Stimulated activated CD4-positive, alpha-beta T cell treated with anti-CD3 and anti-CD28 coated beads, Interleukin-4, amount 100 ng/mL, for 48 hours (primary cell): ENCODE results near the gene ALPP.
"Not testable (repeated sequence)": the region's sequence is repeated elsewhere in the genome, so short reads cannot be mapped to it uniquely, and the experiment has no call there.

Source experiments
- DNase-seq, 2 donors: peaks; one replicate each; pipeline ENCODE4 v3.0.0-alpha.2; 2020; ENCODE audit warnings: low read depth in 2 of 2

The ALPP gene

DNA sequence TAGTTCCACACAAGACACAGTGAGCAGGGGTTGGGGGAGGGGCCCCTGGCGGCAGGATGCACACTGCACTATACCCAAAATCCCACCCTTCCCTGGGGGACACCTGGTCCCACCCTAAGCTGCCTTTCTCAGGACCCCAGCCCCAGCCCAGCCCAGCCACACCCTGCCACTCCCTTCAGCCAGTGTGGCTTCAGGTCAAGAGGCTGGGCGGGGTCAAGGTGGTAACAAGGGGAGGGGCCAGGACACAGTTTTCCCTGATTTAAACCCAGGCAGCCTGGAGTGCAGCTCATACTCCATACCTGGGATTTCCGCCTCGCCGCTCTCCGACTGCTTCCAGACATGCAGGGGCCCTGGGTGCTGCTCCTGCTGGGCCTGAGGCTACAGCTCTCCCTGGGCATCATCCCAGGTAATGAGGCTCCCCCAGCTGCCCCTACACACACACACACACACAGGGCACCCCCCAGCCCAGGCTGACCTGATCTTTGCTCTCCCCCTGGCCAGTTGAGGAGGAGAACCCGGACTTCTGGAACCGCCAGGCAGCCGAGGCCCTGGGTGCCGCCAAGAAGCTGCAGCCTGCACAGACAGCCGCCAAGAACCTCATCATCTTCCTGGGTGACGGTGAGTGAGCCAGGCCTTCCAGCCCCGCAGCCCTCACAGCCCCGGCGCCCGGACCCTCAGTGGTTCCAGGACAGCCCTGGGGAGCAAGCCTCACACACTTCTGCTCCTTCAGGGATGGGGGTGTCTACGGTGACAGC is 28.2 kb downstream of the ALPP start, which contains the start of gene ALPG:
Gene ALPG, plus strand, starts transcription at position 289 of the 755 bp plus-strand sequence. Its CDS starts 51 bp downstream, at position 340.
- DNase-seq = no peak

DNA sequence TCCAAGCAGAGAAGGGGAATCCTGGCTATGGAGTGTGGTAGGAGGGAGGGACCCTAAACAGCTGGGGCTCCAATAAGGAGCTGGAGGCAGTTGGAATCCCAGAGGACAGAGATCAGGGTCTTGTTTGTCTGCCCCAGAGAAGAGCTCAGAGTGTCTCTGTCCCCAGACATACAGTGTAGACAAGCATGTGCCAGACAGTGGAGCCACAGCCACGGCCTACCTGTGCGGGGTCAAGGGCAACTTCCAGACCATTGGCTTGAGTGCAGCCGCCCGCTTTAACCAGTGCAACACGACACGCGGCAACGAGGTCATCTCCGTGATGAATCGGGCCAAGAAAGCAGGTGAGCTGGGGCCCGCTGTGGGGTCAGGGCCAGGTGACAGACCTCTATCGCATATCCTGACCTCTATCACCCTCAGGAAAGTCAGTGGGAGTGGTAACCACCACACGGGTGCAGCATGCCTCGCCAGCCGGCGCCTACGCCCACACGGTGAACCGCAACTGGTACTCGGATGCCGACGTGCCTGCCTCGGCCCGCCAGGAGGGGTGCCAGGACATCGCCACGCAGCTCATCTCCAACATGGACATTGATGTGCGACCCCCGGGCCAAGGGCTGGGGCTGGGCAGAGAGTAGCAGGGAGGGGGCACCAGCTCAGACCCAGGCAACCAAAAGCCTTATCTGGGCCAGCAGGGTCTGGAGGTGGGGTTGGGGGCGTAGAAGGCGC is 29.0 kb downstream of the ALPP start:
- DNase-seq = not testable (repeated sequence)

DNA sequence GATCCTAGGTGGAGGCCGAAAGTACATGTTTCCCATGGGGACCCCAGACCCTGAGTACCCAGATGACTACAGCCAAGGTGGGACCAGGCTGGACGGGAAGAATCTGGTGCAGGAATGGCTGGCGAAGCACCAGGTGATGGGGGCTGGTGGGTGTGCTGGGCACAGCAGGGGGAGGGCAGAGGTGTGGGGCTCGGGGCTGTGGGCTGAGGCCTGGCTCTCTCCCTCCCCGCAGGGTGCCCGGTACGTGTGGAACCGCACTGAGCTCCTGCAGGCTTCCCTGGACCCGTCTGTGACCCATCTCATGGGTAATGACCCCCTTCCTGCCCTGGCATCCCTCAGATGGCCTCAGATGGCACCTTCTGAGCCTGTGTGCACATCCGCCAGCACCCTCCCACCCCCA is 29.7 kb downstream of the ALPP start:
- DNase-seq = not testable (repeated sequence)

DNA sequence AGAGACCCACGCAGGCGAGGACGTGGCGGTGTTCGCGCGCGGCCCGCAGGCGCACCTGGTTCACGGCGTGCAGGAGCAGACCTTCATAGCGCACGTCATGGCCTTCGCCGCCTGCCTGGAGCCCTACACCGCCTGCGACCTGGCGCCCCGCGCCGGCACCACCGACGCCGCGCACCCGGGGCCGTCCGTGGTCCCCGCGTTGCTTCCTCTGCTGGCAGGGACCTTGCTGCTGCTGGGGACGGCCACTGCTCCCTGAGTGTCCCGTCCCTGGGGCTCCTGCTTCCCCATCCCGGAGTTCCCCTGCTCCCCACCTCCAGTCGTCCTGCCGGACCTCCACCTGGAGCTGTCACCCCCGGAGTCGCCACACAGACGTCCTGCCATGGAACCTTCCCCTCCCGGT is 31.1 kb downstream of the ALPP start:
- DNase-seq = not testable (repeated sequence)

DNA sequence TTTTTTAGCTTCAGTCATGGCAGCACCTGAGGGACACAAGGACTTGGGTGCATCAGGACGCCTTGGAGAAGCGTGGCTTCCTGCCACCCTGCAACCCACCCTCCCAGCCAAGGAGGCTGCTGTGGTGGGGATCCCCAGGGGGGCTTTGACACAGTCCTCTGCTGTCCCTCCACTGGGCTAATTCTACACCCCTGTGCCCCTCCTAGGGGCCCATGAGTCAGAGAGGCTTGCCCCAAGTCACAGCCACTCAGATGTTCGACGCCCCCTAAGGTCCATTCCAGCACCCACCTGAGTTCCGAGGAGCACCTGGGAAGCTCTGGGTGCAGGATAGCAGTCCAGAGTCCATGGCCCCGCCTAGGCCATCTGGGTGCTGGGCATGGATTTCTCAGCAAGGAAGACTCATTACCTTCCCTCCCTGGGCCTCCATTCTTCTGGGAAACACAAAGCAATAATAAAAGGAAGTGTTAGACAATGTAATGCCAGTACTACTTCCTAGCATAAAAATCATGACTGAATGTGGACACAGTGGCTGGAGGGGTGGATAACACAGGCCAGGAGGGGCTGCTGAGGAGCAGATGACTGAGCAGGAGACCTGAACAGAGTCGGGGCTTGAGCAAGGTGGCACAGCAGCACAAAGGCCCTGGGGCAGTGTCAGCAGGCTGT is 31.8 kb downstream of the ALPP start:
- no peak for DNase-seq

DNA sequence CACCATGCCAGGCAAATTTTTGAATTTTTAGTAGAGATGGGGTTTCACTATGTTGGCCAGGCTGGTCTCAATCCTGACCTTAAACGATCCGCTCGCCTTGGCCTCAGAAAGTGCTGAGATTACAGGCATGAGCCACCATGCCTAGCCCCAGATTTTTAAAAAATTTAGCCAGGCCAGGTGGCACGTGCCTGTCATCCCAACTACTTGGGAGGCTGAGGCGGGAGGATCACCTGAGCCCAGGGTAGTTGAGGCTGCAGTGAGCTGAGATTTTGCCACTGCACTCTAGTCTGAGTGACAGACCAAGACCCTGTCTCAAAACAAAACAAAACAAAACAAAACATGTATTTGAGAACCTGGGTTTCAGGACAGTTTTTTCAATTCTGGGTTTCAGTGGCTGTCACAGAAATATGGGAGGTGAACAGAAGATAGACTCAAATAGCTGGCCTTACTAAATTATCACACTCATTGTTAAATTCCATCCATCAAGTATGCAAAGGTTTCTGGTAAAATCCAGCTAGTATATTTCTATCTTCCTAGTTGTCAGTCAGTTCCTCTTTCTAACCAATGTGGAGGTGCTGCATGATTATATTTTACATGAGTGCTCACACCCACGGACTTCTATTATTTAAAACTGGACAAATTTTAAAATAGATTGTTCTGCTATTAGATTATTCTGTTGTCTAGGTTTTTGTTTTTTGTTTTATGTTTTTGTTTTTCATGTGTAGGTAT is 33.5 kb downstream of the ALPP start:
- no peak for DNase-seq

DNA sequence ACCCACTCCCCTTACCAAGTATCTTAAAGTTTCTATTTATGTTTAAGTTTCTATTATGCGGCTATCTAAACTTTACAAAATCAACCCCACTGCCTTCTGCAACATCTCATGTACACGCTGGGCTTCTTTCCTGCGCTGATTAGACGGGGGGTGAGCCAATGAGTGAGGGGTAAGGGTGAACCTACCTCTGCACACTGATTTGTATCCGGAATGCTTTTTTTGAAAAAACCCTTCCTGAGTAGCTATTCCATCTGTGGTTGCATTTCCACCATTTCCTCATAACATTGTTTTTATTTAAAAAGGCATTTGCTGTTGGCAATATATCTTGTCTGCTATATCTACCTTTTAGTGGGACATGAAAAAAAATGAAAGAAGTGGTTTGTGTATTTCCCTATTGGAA is 34.4 kb downstream of the ALPP start:
- DNase-seq = no peak

DNA sequence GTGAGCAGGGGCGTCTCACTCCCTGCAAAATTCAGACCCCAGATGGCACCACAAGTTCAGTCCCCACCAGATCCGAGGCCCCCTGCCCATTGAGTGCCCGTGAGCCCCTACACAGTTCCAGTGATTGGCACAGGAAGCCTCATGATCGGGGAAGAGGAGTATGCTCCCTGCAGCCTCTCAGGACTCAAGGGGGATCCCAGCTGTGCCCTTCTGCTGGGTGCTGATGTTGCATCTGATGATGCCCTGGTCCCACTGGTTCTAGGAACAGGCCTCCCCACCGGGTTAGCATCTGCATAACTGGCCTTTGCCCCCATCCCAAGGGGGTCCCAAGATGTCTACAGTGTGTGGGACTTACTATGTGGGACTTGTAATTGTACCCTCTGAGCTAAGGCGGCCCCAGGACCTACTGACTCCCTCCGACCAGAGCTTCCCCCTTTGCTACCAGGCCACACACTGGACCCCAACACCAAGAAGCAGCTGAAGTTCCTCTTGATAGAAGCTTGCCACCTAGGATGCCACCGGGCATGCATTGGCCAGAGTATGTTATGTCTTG is 36.7 kb downstream of the ALPP start:
- no peak for DNase-seq

DNA sequence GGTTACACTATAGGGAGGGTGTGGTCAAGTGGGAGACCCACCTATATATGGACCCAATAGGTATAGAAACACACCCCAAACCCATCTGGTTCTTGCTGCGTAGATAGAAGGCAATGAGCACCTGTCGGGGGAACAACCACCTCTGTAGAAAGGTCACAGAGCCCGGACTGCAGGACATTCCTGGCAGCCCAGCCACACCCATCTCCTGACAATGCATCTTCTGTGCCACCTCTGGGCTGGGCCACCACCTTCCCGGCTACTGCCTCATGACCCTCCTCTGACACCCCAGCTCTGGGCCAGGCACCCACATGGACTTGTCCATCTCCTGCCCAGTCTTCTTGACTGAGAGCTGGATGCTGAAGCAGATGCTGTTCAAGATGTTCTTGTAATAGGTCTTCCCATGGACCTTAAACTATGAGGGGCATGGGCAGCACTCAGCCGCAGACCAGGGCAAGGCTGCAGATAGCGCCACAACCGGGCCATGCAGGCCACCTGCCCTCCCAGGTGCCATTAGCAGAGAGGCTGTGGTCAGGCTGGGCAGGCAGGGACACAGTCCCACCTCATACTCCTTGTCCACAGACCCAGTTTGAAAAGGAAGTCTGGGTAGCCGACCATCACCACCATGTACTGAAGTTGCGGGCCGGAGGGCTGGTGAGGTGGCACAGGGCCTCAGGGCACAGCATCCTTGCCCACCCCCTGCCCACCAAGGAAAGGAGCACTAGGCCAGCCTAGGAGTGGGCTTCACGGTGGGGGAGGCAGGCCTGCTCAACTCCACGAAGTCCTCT is 37.4 kb downstream of the ALPP start:
- DNase-seq = no peak

DNA sequence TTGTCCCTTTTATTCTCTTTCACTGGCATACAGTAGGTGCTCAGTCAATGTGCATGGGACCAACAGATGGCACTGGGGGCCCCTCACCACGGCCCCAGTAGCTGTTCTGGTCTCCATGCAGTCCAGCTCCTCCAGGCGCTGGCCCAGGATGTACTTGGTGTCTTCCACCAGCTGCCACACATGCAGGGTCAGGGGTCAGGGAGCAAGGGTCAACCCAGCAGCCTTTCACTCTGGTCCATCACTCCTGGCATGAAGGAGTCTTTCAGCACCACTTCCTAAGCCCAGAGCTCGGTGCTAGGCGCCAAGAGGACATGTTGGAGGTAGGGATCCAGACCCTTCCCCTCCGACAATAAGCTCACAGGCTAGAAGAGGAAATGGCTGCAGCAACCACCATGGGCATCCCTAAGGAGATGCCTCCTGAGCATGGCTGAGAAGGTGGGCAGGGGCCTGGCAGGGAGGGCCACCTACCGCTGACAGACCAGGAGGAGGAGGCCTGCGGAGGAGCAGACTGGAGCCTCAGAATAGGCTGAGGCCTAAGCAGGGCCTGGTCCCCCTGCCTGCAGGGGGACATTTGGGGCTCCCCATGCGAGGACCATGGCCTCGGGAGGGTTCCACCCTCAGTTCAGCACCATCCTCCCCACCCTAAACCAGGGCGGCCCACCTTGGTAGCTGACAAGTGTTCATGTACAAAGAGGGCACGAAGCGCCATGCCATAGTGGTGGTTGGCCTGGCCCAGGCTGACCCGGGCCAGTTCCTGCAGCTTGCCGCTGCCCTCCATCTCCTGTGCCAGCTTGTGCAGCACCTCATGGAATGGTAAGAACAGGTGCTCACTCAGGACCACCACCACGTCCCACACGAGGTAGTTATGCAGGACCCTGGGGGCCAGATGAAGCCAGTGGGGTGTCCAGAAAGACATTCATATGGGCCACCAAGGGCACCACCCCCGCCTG is 38.2 kb downstream of the ALPP start:
- DNase-seq = no peak

DNA sequence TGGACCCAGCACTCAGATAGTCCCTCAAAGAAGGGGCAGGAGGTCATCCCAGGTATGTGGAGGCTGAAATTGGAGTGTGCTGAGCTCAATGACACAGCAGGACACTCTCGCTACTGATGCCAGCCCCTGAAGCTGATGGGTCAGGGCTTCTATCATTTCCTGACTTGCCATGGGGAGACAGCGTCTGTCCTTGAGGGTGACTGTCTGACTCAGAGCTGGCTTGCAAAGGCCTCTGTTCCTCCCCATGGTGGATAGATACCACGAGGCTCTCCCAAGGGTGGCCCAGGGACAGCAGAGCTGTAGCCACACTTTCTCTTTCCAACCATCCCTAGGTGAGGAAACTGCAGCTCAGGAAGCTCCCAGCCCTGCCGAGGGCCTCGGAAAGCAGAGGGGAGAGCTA is 38.9 kb downstream of the ALPP start:
- no peak for DNase-seq

DNA sequence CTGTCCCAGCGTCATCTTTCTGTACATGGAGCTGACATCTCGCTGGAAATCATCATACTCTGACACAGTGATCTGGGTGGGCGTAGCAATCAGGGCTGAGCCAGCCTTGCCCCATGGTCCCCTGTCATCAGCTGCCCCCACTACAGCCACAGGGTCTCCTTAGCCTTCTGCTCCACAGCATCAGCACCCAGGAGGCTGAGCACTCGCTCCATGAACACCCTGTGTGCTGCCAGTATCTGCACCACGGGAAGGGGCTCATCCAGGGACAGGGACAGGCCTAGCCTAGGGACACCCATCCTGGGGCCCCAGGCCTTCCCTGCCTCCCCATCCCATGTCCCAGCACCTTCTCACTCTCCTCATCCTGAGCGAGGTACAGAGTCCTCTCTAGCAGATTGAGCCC is 39.5 kb downstream of the ALPP start:
- no peak for DNase-seq

DNA sequence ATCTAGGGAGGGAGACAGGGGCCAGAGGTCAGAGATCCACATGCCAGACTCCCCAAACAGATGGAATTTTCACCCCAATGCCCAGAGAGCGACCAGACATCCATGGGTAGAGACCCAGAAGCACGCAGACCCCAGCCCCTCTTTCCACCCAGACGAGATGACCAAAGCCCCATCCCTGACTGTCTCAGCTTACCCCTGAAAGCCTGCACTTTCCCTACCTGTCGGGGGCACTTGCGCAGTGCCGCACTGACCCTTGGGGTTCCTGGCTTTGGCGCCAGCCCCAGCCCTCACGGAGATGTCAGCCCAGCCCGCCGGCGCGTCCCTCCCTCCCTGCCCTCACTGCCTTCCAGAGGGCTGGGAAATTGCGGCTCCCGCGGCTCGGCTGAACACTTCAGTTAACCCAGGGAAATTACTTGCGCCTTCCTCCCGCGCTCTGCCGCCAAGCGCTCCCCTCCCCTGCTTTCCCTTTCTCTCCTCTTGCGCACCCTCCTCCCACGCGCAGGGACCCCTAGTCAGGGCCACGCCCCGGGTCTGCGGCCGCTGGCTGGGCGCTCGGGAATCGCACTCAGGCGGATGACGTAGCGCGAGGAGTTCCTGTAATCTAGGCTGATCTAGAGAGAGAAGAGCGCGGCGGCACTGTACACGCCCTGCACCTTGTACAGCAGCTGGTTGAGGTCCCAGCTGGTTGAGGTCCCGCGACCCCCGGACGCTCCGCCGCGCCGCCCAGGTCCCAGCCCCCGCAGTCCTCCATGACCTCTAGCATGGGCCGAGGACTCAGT is 40.1 kb downstream of the ALPP start:
- DNase-seq = peak in 1 of 2 donors; percentile 7

DNA sequence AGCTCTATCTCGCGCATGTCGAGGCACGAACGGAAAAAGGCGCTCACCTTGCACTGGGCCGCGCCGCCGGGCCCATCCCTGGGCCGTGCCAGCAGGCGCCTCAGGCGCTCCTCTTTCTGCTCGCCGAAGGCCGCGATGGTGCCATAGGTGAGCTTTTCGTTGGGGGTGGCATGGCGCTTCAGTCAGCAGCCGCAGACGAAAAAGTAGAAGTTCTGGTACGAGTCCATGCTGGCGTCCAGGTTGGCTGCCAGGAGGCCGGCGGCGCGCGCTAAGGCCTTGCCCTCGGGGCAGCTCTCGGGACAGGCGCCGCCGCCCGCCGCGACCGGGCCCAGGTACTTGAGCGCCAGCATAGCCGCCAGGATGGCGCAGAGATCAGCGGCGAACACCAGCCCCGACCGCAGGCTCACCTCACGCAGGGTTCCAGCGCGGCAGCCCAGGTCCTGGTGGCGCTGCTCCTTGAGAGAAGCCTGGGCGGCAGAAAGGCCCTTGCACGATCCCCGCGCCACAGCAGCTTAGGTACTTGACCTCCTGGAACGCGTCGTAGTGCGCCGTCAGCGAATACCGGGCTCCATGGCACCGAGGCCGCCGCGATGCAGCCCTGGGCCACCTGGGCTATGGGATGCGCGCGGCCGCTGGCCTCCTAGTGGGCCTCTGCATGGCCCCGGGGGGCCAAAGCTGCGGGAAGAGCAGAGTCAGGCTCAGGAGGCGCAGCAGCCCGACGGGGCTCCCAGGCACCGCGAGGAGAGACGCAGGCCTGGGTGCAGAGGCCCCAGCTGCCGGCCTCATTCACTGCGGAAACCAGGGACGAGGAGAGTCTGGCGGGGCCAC is 40.9 kb downstream of the ALPP start:
- DNase-seq = no peak

DNA sequence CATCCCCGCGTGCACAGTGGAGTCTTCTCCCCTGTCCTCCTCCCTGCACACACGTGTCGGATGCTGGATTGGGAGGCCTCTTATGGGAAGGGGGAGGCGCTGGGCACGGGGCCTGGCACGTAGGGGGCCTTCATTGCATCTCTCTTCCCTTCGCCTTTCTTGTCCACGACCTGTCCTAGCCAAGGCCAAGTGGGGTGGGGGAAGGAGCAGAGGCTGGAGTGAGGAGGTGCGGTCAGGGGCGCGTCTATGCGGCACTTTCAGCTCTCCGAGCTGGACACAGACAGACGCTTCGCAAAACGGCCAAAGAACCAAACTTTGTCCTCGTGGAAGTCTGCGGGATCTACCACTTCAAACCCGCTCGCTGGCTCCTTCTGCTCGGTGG is 41.5 kb downstream of the ALPP start:
- DNase-seq = no peak

DNA sequence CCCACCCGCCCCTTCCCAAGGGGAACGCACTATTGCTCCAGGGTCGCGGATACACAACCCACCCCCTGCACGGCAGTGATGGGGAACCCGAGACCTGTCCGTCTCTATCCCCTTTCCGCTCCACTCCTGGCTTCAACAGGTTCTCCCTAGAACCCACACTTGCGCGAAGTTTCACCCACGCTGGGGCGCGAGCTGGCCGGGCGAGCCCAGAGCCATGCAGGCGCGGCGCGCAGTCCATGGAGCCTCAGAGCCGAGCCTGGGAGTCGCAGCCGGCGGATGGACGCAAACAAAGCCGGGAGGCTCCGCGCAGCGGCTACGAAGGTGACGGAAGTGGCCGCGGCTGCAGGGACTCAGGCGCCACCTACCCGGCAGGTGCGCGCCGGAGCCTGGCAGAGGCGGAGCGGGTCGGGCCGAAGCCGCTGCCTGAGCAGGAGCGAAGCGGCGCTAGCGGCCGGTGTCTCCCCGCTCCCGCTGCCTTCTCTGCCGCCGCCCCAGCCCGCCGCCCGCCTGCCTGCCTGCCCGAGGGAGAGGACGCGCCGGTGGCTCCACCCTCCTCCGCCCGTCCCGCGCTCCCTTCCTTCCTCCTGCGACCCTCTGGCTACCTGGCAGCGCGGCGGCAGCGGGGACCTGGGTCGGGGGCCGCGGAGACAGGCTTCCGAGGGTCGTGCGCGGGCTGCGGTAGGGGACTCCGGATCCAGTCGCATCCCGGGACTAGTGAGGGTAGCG is 42.1 kb downstream of the ALPP start:
- DNase-seq = no peak

DNA sequence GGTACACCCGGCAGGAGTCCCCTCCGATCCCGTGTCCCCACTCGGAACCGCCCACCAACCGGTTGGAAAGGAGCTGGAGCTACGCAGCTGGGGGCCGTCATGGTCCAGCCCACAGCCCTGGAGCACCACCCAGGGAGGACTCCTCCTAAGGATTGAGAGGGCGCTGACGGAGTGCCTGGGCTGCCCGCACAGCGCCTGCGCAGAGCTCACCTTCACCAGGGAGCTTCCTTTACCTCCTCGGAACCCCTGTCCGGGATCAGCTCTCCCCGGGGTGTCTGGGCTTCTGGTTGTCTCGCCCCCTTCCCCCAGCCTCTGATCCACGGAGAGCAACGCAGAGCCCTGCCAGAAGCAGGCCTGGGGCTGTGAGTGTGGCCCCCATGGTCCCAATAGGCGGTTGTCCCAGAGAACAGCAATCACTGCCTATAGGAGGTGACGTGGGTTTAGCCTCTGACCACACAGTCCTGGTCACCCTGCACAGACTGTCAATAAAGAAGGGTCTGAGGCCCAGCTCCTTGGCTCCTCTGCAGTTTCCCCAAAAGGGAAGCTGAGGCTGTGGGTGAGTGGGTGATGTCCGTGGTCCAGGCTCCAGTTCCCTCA is 42.7 kb downstream of the ALPP start:
- no peak for DNase-seq
